ENCODE results near the gene S100A3.
"Not testable (repeated sequence)": the region's sequence is repeated elsewhere in the genome, so short reads cannot be mapped to it uniquely, and the experiment has no call there.

S100A3 gene

DNA sequence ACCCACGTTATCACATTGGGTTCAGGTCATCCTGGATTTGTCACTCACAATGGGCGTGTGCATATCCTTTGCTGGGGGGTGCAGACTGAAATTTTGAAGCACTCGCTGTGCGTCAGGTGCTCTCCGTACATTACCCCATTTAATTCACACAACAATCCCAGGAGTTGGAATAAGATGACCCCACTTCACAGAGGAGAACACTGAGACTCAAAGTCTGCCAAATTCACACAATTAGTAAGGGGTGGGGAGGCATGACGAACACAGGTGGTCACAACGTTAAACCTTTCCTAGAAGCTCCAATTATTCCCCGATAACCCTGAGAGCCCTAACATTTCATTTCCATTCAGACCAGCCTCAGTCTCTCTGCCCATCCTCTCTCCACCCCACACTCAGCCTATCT is 20.4 kb upstream of the S100A3 start:
- DNase-seq (ENCODE audit: low spot score): no peak

DNA sequence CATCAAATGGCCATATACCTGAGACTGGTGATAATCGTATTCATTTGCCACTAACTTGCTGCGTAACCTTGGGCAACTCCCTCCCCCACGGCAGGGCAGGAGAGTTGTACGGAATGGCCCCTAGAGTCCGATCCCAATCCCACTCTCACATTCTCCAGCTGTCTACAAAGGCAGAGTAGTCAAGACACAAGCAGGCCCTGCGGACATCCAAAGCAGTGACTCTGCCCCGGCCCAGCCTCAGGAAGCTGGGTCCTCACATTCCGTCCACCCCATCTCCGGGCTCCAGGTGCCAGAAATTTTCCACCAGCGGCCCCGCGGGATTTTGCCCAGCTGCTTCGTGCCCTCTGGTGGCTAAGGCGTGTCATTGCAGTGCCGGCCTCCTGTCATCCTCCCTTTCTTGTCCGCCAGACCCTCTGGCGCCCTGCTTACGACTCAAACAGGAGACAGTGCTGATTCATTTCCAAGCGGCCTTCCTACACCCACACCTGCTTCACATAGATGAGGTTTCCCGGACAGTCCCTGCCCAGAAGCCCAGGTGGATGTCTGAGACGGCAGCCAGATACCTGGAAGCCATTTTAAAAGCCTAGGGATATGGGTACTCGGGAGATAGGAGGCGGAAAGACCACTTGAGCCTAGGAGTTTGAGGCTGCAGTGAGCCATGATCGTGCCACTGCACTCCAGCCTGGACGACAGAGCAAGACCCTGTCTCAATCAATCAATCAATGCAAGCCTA is 19.5 kb upstream of the S100A3 start:
- peak; percentile 84 for DNase-seq (ENCODE audit: low spot score)

DNA sequence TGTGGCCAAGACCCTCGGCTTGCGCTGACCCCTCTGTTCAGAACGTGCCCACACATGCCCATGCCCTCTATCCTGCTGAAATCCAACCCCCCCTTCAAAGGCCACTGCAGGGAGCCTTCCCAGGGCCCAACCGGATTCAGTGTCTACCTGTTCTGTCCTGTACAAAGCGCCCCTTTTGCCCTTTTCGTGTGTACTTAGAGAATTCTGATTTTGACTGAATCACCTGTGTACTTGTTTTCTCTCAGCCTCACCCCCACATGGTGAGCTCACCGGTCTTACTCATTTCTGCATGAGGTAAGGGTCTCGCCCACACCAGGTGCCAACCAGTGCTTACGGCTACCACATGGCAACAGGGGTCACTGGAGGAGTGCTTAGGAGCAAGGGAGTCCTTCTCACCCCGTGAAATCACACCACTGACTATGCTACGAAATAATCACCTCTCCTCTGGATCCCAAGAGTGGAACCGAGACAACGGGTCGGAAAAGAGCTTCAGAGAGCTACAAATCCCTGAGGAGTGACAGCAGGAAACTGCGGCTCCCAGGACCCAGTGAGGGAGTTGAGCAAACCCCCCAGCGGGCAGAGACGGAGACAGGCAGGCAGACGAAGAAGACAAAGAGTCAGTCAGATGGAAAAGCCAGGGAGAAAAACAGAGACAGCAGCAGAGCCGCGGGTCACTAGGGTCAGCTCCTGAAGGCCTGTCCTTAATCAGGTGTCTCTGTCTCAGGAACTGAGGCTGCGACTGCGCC is 18.7 kb upstream of the S100A3 start:
- DNase-seq (ENCODE audit: low spot score): peak; percentile 27

DNA sequence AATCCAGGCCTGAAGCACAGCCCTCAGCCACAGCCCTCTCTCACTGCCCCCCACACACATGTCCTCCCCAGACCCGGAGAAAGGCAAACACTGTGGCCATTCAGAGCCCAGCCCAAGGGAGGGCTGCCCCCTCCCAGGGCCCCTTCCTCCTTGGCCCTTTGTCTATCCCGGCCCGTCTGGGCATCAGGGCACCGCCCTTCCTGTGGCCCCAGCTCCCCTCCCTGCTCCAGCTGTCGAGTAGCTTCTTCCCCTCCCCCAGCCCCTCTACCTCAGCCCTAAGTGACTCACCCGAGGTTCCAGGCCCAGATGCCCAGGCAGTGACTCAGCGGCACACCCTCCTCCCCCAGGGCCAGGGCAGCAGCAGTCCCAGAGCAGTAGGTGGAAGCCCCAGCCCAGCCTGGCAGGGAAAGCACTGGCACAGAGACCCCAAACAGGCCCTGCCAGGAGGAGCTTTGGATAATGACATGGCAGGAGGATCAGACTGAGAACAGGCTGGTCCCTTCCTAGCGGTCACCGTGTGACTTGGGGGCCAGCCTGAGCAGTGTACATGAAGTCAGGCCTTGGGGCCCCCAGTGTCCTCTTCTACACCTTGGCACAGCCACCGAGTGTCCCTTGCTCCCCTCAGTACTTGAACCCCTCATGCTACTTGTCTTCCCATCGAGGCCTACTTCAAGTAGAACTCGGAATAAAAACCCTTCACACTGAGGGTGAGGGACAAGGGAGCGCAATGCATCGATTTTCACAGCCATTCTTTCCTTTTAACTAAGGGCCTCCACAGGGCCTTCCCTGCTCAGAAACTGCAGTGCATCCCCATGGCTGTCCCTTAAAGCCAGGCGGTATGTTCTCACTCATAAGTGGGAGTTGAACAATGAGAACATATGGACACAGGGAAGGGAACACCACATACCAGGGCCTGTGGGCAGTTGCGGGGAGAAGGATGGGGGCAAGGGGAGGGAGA is 17.6 kb upstream of the S100A3 start:
- peak; percentile 95 for DNase-seq (ENCODE audit: low spot score)

DNA sequence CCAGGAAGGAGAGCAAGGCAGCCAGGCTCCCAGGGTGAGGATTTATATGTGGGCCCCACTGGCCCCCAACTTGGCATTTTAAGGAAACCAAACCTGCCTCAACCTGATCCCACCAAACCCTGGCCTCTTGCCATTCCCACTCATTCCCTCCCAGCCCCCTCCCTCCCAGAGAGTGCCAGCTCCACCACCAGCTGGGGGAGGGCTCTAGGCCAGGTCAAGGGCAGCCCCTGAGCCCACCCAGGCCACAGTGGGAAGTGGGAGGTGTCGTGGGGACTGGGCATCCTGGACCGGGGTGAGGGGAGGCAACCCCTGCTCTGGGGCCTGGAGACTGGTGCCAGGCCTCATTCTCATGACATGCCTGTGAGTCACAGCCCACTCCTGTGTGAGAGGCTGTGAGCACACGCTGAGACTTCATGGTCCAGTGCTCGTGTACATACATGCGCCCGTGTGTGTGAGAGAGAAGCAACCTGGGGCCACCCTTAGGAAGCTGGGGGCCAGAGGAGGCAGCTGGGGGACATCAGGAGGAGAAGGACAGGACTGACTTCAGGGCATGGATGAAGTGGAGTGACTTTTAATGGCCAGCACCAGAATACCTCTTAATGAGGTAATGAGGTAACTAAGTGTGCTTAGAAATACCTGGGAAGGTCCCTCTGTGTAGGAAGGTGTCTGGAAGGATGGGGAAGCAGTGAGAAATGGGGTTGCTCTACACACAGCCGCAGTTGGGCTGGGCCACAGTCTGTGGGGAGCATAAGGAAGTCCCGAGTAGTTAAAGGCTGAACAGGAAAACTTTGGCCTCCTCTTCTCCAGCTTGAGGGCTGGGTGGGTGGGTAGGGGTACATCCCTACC is 16.7 kb upstream of the S100A3 start, which contains the start of gene S100A2:
TSS of gene S100A2 (minus strand) at position 316 of the 846 bp plus-strand sequence. CDS start 1,967 bp downstream, outside the sequence.
- peak; percentile 63 for DNase-seq (ENCODE audit: low spot score)

DNA sequence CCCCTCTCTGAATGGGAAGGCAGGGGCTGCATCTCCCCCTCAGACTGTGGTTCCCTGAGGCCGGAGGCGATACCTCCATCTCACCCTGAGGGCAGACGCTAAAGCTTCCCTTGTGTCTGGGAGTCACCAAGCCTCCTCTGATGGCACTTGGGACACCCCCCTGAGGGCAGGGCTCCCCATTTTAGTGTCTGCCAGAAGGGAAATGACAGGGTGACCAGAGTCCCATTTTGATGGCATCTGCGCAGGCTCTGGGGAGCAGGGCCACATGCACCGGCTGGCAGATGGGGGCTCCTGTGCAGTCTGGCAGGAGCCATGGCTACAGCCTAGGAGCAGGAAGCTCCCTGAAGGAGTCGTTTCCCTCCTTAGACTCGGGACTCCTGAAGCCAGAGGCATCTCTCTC is 14.9 kb upstream of the S100A3 start:
- no peak for DNase-seq (ENCODE audit: low spot score)

DNA sequence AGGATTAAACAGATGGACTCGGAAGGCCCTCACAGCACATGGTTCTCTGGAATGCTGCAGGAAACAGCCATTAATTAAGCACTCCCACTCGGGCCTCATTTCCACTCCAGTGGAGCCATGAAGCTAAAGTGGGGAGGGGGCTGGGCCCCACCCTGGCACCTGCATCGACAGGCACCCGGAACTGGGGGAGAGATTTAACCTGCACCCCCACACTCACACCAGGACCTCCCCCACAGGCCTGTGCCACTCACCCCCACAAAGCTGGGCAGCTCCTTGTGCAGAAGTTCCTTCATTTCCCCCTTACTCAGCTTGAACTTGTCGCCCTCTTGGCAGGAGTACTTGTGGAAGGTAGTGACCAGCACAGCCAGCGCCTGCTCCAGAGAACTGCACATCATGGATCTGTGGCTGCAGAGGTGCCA is 14.4 kb upstream of the S100A3 start:
- DNase-seq (ENCODE audit: low spot score): no peak

DNA sequence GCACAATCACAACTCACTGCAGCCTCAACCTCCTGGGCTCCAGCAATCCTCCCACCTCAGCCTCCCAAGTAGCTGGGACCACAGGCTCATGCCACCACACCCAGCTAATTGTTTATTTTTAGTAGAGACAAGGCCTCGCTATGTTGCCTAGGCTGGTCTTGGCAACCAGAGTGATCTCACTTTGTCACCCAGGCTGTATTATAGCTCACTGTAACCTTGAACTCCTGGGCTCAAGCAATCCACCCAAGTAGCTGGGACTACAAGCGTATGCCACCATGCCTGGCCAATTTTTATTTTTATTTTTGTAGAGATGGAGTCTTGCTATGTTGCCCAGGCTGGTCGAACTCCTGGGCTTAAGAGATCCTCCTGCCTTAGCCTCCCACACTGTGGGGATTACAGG is 13.0 kb upstream of the S100A3 start:
- DNase-seq (ENCODE audit: low spot score): not testable (repeated sequence)

DNA sequence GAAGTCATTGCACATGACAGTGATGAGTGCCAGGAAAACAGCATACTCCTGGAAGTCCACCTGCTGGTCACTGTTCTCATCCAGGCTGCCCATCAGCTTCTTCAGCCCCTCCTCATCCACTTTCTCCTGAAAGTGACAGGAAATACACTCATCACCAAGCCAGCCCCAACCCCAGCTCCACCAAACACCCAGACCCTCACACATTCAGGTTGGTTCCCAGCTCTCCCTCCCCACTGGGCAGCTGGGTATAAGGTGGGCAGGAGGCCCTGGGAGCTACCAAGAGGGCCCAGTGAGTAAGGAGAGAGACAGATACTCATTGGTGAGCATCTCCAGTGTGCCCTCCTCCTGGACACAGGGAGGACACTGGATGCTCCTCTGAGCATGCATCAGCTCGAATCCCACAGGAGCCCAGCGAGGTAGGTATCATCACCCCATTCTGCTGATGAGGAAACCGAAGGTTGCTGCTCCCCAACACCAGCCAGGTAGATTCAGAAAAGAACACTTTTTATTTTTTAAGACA is 12.5 kb upstream of the S100A3 start:
- no peak for DNase-seq (ENCODE audit: low spot score)

DNA sequence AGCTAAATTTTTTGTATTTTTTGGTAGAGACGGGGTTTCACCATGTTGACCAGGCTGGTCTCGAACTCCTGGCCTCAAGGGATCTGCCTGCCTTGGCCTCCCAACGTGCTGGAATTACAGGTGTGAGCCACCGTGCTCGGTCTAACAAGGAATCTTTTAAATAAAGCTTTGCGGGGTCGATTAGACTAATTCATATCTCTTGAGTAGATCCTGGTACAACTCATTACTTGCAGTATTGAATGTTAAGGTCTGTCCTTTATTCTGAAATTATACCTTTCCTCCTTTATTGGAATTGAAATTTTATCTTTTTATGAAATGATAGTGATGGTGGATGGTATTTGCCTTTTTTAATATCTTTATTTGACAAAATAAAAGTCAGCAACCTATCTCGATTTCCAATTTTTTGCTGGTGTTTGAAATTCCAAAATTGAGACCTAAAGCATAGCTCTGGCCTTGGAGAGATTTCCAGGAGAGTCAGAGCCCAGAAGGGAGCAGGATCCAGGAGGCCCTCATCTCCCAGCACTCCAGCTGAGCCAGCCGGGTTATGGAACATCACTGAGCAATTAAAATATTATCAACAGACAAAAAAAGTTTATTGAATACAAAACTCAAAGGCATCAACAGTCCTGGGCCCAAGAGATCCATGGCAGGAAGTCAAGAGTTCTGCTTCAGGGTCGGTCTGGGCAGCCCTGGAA is 11.9 kb upstream of the S100A3 start:
- DNase-seq (ENCODE audit: low spot score): no peak

DNA sequence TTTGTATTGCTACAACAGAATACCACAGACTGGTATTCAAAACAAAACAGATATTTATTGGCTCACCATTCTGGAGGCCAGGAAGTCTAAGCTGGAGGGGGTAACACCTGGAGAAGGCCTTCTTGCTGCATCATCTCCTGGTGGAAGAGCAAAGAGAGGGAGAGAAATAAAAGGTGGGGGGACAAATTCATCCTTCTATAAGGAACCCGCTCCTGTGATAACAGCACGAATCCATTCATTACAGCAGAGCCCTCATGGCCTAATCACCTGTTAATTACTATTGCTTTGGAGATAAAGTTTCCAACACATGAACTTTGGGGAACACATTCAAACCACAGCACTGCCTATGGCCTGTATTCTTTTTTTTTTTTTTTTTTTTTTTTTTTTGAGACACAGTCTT is 11.2 kb upstream of the S100A3 start:
- DNase-seq (ENCODE audit: low spot score): no peak

DNA sequence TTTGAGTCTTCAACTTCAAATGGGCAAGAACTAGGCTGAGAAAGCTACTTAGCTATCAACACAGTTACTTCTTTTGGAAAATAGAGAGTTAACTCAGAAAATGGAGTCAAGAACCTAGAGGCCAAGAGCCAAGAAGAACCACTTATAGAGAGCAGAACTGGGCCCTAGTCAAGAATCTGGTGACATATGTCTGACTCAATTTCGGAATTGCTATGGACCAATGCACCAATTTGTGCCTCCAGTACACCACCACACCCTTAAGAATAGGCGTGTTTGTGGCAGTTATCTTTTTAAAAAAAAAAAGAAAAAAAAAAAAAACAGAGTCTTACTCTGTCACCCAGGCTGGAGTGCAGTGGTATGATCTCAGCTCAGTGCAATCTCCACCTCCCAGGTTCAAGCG is 8.8 kb upstream of the S100A3 start:
- no peak for DNase-seq (ENCODE audit: low spot score)

DNA sequence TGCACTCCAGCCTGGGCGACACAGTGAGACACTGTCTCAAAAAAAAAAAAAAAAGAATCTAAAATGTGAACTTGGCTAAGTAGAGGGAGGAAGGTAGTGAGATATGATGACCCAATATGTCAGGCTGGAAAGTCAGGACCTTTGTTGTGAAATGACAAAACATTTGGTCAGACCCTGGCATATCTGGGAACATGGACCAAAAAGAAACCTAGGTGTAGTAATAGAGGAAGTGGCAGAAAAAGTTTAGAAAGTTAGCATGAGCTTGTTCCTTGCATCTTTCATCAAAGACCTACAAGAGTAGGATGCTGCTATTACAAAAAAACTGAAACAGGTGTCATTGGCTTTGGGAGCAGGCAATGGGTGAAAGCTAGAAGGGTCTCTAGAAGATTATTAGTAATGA is 7.3 kb upstream of the S100A3 start:
- DNase-seq (ENCODE audit: low spot score): no peak

DNA sequence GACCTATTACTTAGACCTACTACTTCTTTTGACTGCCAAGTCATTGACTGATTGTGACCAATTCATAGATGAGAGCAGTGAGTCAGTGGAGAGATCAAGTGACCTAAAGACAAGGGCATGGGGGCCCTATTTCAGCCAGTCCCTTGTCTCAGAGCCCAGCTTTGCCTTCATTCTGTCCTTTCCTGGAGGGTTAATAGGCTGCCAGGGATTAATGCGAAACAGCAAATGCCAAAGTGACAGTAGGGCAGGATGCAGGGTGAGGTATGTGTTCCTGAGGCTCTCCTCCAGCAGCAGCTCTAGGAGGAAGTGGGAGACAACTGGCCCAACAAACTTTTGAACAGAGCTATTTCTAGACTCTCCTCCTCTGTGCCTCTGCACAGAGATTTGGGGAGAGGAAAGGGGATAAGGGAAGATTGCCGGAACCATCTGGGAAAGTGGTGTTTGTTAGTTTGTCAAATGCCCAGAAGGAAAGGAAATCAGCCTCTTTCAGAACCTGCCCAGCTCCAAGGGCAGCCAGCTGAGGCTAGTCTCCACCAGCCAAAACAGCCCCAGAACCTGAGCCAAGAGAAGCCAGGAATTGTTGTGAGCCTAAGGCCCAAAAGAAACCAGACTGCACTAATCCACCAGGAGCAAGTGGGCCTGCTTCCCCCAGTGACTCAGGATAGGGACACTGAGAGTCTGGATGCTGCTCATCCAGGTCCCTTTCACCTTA is 4.9 kb upstream of the S100A3 start:
- no peak for DNase-seq (ENCODE audit: low spot score)

DNA sequence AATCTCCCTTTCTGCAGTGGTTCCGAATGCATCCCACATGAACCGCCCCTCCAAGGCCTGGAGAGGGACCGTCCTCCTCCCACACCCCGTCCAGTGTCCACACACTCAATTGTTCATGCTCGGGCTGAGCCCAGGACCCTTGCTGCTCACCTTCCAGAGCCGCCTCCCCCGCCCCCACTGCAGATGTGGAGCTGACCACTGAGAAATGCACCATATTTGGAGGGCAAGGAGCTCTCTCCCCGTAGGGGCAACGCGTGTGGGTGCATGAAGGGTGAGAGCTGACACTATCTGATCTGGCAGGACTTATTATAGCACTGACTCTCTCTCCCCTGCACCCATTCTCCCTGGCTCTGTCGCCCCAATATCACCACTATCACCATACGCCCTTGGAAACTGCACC is 4.0 kb upstream of the S100A3 start:
- DNase-seq (ENCODE audit: low spot score): no peak

DNA sequence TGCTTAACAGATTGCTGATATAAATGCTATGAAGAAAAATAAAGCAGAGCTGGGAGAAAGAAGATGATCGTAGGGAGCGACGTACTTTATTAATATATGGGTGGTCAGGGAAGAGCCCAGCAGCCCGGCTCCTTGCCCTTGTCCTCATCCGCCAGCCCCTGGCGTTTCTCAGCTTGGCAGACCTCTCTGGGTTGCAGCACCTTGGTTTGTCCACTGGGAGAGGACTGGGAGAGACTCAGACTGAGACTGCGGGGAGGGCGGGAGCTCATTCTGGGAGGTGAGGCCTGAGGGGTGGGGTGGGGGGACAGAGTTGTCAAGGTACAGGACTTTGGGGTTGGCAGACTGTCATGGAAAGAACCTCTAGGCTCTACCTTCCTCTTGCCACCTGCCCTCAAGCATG is 3.3 kb upstream of the S100A3 start:
- no peak for DNase-seq (ENCODE audit: low spot score)

DNA sequence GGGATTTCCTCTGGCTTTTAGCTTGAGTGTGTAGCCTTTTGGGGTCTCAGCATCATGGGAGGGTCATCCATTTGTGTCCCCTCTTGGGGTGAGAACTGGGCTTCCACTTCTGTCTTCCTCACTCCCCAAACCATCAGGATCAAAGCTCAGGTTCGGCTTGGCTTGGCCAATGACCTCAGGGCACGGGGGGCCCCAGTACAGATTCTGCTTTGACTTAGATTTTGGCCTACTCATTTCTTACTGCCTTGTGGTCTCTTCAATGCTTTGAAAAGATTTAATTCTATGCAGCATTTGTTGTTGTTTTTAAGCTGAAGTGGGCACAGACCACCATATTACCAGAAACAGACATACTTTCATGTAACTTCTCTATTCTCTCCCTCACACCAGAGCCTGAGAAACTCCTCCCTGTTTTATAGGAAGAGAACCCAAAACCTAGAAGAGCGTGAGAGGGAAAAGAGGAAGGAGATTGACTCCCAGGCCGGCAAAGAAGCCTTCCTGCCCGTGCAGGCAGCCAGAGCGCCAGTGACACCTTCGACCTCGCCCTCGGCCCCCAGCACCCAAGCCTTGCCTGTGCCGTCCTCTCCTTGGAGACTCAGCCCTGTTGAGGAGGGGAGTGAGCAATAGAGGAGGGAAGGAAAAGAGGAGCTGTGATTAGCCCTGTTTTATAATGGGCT is 1.9 kb upstream of the S100A3 start:
- DNase-seq (ENCODE audit: low spot score): no peak

DNA sequence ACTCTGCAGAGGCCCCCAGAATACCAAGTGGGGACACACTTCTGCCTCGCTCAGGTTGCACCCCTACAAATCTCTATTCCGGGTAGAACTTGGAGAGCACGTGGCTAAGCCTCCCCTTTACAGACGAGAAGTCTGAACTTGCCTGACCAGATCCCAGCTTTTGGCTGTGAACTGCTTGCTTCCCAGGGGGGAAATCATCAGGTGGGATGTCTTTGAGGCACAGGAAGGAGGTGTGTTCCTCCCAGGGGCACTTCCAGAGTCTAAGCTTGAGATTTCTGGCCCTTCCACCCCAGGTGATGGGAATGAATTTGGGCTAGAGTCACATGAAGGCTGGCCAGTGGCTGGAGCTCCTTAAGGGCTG is 1.3 kb upstream of the S100A3 start:
- DNase-seq (ENCODE audit: low spot score): no peak

DNA sequence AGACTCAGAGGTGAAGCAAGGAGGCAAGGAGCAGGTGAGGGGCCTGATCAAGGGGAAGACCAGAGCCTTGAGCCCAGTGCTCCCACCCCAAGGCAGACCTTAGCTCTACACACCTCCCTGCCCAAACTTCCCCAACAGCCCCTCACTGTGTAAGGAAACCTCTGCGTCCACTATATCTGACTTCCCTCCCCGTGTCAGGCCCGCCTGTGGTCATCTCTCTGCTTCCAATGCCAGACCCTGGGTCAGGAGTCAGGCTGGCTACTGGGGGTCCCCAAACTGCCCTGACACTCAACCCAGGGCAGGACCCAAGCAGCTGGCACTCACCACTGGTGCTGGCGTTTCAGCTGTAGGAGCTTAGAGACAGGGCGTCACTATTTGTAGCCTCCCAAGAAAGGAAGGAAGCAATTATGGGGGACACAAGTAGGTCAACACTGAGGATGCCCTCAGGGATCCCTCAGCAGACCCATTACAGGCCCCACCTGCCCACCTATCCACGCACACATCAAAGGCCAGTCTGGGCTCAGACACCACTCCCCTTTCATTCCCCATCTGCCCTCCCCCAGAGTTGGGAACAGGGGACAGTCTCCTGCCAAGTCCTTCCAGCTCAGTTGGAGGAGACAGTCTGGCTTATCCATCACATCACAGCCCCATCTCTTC is 811 bp upstream of the S100A3 start:
- DNase-seq (ENCODE audit: low spot score): no peak
